GM23338 (cell line): ENCODE data around the gene KLRG1.

Experiments used
- CREB1 ChIP-seq: fragments of 250-450 bp; sonication (Bioruptor Pico); IDR thresholded peaks from 2 replicates; pipeline ENCODE4 v1.5.0; 2020; ENCODE audit warnings: low read depth, mild to moderate bottlenecking, moderate library complexity
- EZH2 ChIP-seq: fragments of 200-600 bp; sonication (generic); IDR thresholded peaks from one replicate; pipeline ENCODE4 v1.8.0; 2017; ENCODE audit warnings: antibody characterized with exemption, mild to moderate bottlenecking, low read depth; ENCODE audit not compliant: unreplicated experiment
- POLR2AphosphoS5 ChIP-seq: IDR thresholded peaks from 2 replicates; pipeline ENCODE4 v1.6.1; 2016; ENCODE audit warnings: antibody characterized with exemption, low read depth
- ZNF114 ChIP-seq: fragments of 250-450 bp; sonication (Bioruptor Pico); IDR thresholded peaks from 2 replicates; pipeline ENCODE4 v1.5.0; 2020; ENCODE audit warnings: mild to moderate bottlenecking, moderate library complexity
- TF ChIP-seq, protein P1 (sequence below), 2 experiments: fragments of 200-600 bp in 1 of 2; sonication (generic) in 1 of 2; conservative IDR thresholded peaks; 2 replicates each; pipeline versions ENCODE4 v1.5.1 to v1.6.1; 2016 to 2017; ENCODE audit warnings: antibody characterized with exemption in 2 of 2, low read depth in 2 of 2, mild to moderate bottlenecking in 2 of 2, moderate library complexity in 1 of 2

DNA sequence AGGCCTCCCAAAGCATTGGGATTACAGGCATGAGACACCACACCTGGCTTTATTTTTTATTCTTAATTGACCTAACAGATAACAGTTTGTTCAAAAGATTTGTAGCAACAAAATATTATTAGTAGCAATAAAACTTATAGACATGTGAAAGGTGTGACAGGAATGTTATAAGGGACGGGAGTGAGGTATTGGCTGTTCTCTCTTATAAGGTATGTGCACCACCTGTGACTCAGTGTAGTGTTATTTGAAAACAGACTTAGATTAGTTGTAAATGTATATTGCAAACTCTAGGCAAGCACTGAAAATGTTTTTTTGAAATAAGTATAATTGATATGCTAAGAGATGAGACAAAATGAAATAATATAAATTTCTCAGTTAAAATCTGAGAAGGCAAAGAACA, 57.8 kb downstream of the KLRG1 start:
- TF ChIP-seq, protein P1, sequence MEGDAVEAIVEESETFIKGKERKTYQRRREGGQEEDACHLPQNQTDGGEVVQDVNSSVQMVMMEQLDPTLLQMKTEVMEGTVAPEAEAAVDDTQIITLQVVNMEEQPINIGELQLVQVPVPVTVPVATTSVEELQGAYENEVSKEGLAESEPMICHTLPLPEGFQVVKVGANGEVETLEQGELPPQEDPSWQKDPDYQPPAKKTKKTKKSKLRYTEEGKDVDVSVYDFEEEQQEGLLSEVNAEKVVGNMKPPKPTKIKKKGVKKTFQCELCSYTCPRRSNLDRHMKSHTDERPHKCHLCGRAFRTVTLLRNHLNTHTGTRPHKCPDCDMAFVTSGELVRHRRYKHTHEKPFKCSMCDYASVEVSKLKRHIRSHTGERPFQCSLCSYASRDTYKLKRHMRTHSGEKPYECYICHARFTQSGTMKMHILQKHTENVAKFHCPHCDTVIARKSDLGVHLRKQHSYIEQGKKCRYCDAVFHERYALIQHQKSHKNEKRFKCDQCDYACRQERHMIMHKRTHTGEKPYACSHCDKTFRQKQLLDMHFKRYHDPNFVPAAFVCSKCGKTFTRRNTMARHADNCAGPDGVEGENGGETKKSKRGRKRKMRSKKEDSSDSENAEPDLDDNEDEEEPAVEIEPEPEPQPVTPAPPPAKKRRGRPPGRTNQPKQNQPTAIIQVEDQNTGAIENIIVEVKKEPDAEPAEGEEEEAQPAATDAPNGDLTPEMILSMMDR (conservative IDR thresholded peaks at IDR 0.05; ENCODE audit: low read depth in 2 of 2): no peak
- no peak for TF ChIP-seq POLR2AphosphoS5
- no peak for TF ChIP-seq EZH2
- no peak for TF ChIP-seq CREB1
- no peak for TF ChIP-seq ZNF114 (CRISPR knock-in tag)
